K562 (cell line): ENCODE results near the gene BOC. TPM values are rescaled to one million over a fixed set of nuclear protein-coding genes. Genes with fewer than 3 reads are reported as not detected.

Experiments
- ATAC-seq: fragments of 200-7000 bp; cut with Tn5 transposase; 3 replicates; pipeline ENCODE4 v1.9.1; 2020; ENCODE audit warnings: moderate library complexity
- BruUV-seq: library from RNA; stranded (reverse); fragments of 400-500 nt; replicated peaks from 2 replicates; lab custom pipeline; 2021; lab: Mats Ljungman, UMichigan
- CTCF ChIA-PET: fragments of 300-600 bp; formaldehyde crosslinking; extraction: SDS; loops from one replicate; lab custom pipeline; 2021; ENCODE audit warnings: low intra/inter-chr PET ratio; lab: Yijun Ruan, JAX
- POLR2A ChIA-PET: fragments of 300-600, 350-650 bp; sonication (Branson Sonifier 250); formaldehyde crosslinking; extraction: SDS; loops from one replicate; lab custom pipeline; 2021; ENCODE audit warnings: antibody characterized with exemption, inconsistent platforms; lab: Yijun Ruan, JAX
- DNase-seq, 4 experiments: peaks; one replicate each; pipeline versions ENCODE4 v3.0.0 to v3.0.0-alpha.2; 2011 to 2018; ENCODE audit warnings: low spot score in 3 of 4, mixed read lengths in 3 of 4; ENCODE audit errors: extremely low read depth in 1 of 4
- FAIRE-seq: peaks from 2 replicates; lab custom pipeline; 2011; peaks lifted over from hg19 to GRCh38; lab: Jason Lieb, UNC
- H2AFZ ChIP-seq: 2 replicates; pipeline ENCODE4 v1.6.0; 2011; ENCODE audit warnings: low read depth, low read length, control low read depth, inconsistent platforms
- H3K27ac ChIP-seq: fragments of 200-600 bp; 3 replicates; pipeline ENCODE4 v1.8.0; 2011; ENCODE audit warnings: low read depth, mild to moderate bottlenecking, control low read depth, inconsistent platforms, low read length, moderate library complexity, mixed read lengths; ENCODE audit errors: extremely low read depth
- H3K27me3 ChIP-seq, 2 experiments: fragments of 300-600 bp in 1 of 2; 2 replicates in 1 of 2; 3 replicates in 1 of 2; pipeline versions ENCODE4 v1.6.0 to v1.8.0; 2011; ENCODE audit warnings: inconsistent platforms in 2 of 2, low read length in 2 of 2, mild to moderate bottlenecking in 1 of 2, mixed read lengths in 1 of 2, moderate library complexity in 1 of 2; ENCODE audit not compliant: control insufficient read depth in 2 of 2, insufficient read depth in 2 of 2
- H3K36me3 ChIP-seq: fragments of 300-600 bp; 3 replicates; pipeline ENCODE4 v1.8.0; 2011; ENCODE audit warnings: mild to moderate bottlenecking, low read length, inconsistent platforms; ENCODE audit not compliant: control insufficient read depth, insufficient read depth
- H3K4me1 ChIP-seq, 2 experiments: fragments of 200-600 bp in 1 of 2; replicated peaks in 1 of 2; 2 replicates in 1 of 2; 3 replicates in 1 of 2; pipeline versions ENCODE4 v1.5.1 to v1.8.0; 2011; ENCODE audit warnings: inconsistent platforms in 2 of 2, low read length in 2 of 2, mild to moderate bottlenecking in 1 of 2, mixed read lengths in 1 of 2, moderate library complexity in 1 of 2; ENCODE audit not compliant: control insufficient read depth in 2 of 2, insufficient read depth in 2 of 2
- H3K4me2 ChIP-seq: 2 replicates; pipeline ENCODE4 v1.6.1; 2011; ENCODE audit warnings: low read length, control low read depth, inconsistent platforms, mixed read lengths; ENCODE audit not compliant: insufficient read depth
- H3K4me3 ChIP-seq: fragments of 200-600 bp; sonication (generic), shearing (Covaris generic); 2 replicates; pipeline ENCODE4 v1.5.1; 2016; ENCODE audit warnings: control low read depth, inconsistent platforms
- H3K79me2 ChIP-seq: fragments of 200-600 bp; 3 replicates; pipeline ENCODE4 v1.8.0; 2011; ENCODE audit warnings: low read length, inconsistent platforms; ENCODE audit not compliant: control insufficient read depth, insufficient read depth
- H3K9ac ChIP-seq, 2 experiments: 2 replicates each; pipeline versions ENCODE4 v1.6.0 to v1.6.1; 2011; ENCODE audit warnings: low read depth in 2 of 2, low read length in 2 of 2, control low read depth in 1 of 2, inconsistent platforms in 1 of 2, mild to moderate bottlenecking in 1 of 2, mixed read lengths in 1 of 2; ENCODE audit not compliant: insufficient read depth in 1 of 2
- H3K9me1 ChIP-seq: one replicate; pipeline ENCODE4 v1.6.0; 2011; ENCODE audit warnings: inconsistent platforms, mild to moderate bottlenecking, low read length, moderate library complexity; ENCODE audit not compliant: control insufficient read depth, insufficient read depth
- H3K9me3 ChIP-seq: replicated peaks from 2 replicates; pipeline ENCODE4 v1.5.1; 2011; ENCODE audit warnings: low read depth, low read length, inconsistent platforms; ENCODE audit not compliant: control insufficient read depth, insufficient read depth
- H4K20me1 ChIP-seq: replicated peaks from 2 replicates; pipeline ENCODE4 v1.6.1; 2011; ENCODE audit warnings: low read length, inconsistent platforms, mixed read lengths; ENCODE audit not compliant: control insufficient read depth, insufficient read depth
- ARID1B ChIP-seq: fragments of 450-650 bp; IDR thresholded peaks from 2 replicates; pipeline ENCODE4 v1.6.1; 2016; ENCODE audit warnings: antibody characterized with exemption, mild to moderate bottlenecking, inconsistent platforms
- ATF6 ChIP-seq: sonication (generic); formaldehyde crosslinking; IDR thresholded peaks from 2 replicates; pipeline ENCODE4 v1.4.0; 2020; ENCODE audit warnings: mild to moderate bottlenecking, missing genetic modification reagents
- BACH1 ChIP-seq: fragments of 200-800 bp; sonication (Bioruptor generic); IDR thresholded peaks from 2 replicates; pipeline ENCODE4 v1.6.1; 2016; ENCODE audit warnings: missing genetic modification characterization, missing compliant biosample characterization
- CBFA2T3 ChIP-seq: fragments of 450-650 bp; IDR thresholded peaks from 2 replicates; pipeline ENCODE4 v1.6.1; 2017
- ELF1 ChIP-seq: fragments of 200-800 bp; sonication (Bioruptor generic); IDR thresholded peaks from 2 replicates; pipeline ENCODE4 v1.6.1; 2016; ENCODE audit warnings: missing genetic modification characterization, missing compliant biosample characterization
- SRSF7 ChIP-seq: fragments of 200-400 bp; formaldehyde crosslinking; optimal IDR thresholded peaks from 2 replicates; pipeline ENCODE3; 2017; ENCODE audit warnings: mild to moderate bottlenecking, low read depth, low read length
- TAL1 ChIP-seq: fragments of 450-650 bp; IDR thresholded peaks from 2 replicates; pipeline ENCODE4 v1.6.1; 2016; ENCODE audit warnings: mild to moderate bottlenecking
- TCF3 ChIP-seq: sonication (generic); formaldehyde crosslinking; IDR thresholded peaks from 2 replicates; pipeline ENCODE4 v1.4.0; 2020; ENCODE audit warnings: mild to moderate bottlenecking, missing genetic modification reagents
- THAP7 ChIP-seq: fragments of 250-450 bp; sonication (Bioruptor Pico); IDR thresholded peaks from 2 replicates; pipeline ENCODE4 v1.5.0; 2021
- ZNF280B ChIP-seq: fragments of 250-450 bp; sonication (Bioruptor Pico); IDR thresholded peaks from 2 replicates; pipeline ENCODE4 v1.5.1; 2021; ENCODE audit warnings: mild to moderate bottlenecking
- ZNF507 ChIP-seq: conservative IDR thresholded peaks from 2 replicates; pipeline ENCODE4 v1.6.1; 2017; ENCODE audit warnings: missing genetic modification characterization, missing compliant biosample characterization
- WGBS: fragments of 100-300 bp; shearing (Covaris generic); methylation state at CpG from one replicate; pipeline ENCODE4 v1.1.6; 2016; ENCODE audit warnings: low coverage, mixed read lengths; ENCODE audit not compliant: insufficient coverage; ENCODE audit errors: missing lambda C conversion rate; 5-methylcytosine and 5-hydroxymethylcytosine counted together
- in situ Hi-C: fragments of 300-500 bp; cut with MboI; formaldehyde crosslinking; loops from 4 replicates; pipeline ENCODE4 v1.15.0; 2018; ENCODE audit warnings: inconsistent platforms, mixed read lengths
- intact Hi-C: fragments of 100-400 bp; cut with micrococcal nuclease; formaldehyde crosslinking; loops from 2 replicates; pipeline ENCODE4 v1.14.2; 2022
- polyA plus RNA-seq, 8 experiments: library from polyadenylated mRNA; depleted of rRNA in 4 of 8; stranded (reverse) in 5 of 8; unstranded in 3 of 8; fragments of >200 nt; fragmentation: Nextera tagmentation in 2 of 8; fragmentation: Illumina TruSeq in 1 of 8; extraction: Ambion mirVana in 2 of 8; extraction: Trizol in 1 of 8; gene quantifications; 2 replicates each; pipeline versions ENCODE4 v1.2.1 to v1.2.3, GENCODE V29; 2011 to 2014; ENCODE audit warnings: inconsistent platforms in 1 of 8, missing spikeins in 1 of 8
- total RNA-seq, 7 experiments: library from RNA; depleted of rRNA in 6 of 7; stranded (reverse); fragments of >200 nt in 6 of 7; fragmentation: Illumina TruSeq in 2 of 7; extraction: Trizol in 2 of 7; gene quantifications; 2 replicates each; pipeline versions ENCODE4 v1.2.1 to v1.2.3, GENCODE V29; 2011 to 2021; ENCODE audit warnings: low replicate concordance in 1 of 7
- TF ChIP-seq, protein P1 (sequence below): fragments of 450-650 bp; IDR thresholded peaks from 2 replicates; pipeline ENCODE4 v1.6.1; 2014; ENCODE audit warnings: low read depth, mild to moderate bottlenecking, moderate library complexity, borderline replicate concordance
- TF ChIP-seq, protein P2 (sequence below): sonication (generic); formaldehyde crosslinking; IDR thresholded peaks from 2 replicates; pipeline ENCODE4 v1.8.1; 2023; ENCODE audit warnings: mild to moderate bottlenecking, missing genetic modification reagents

BOC gene
- total and polyA plus RNA-seq, 9 of the 15 experiments (the other 6 are each of a cell fraction or from before 2014, with no cell fraction given), result not detected

GRCh38 chr3:113271594-113272384 lies 60.4 kb downstream of the BOC start:
- FAIRE-seq (no peak), ATAC-seq (peak; percentile 21; the same call in 1 of the 3 replicates), DNase-seq (peak in 3 of 4 experiments; percentile 5 to 29 (median 23))
- Histone ChIP-seq H2AFZ (no peak overlapping the region), H3K4me3 (no peak overlapping the region), H3K27me3 (peaks cover 0 to 65% of the 10 kb centered on the region in 2 experiments; a peak in 2 of 5 replicates), H3K4me1 (peaks cover 8 to 14% of the 10 kb centered on the region in 2 experiments; a peak in 4 of 5 replicates), H3K9ac (no peak overlapping the region), H3K9me3 (no peaks in the 10 kb centered on the region), H4K20me1 (no peaks in the 10 kb centered on the region), H3K4me2 (no peak overlapping the region; the same call in 1 of the 2 replicates), H3K27ac (no peak overlapping the region), H3K9me1 (no peaks in the 10 kb centered on the region), H3K36me3 (no peaks in the 10 kb centered on the region), H3K79me2 (no peaks in the 10 kb centered on the region)
- 7% methylated on average over 9 of the region's 9 CpGs for WGBS
- in situ Hi-C loops, result loop anchor here (25.0 kb wide), 1 partner anchor 634 kb away; the partner anchor contains the start of gene CCDC80
- POLR2A ChIA-PET, result interaction anchor here (0.7 kb wide), 1 partner anchor 19 kb away, joined by 3 read pairs; no protein-coding TSS in a partner anchor
- intact Hi-C loops, result no loop called here
- BruUV-seq, result no TSS peak
- CTCF ChIA-PET, result no interaction called here
- TF ChIP-seq, protein P1, sequence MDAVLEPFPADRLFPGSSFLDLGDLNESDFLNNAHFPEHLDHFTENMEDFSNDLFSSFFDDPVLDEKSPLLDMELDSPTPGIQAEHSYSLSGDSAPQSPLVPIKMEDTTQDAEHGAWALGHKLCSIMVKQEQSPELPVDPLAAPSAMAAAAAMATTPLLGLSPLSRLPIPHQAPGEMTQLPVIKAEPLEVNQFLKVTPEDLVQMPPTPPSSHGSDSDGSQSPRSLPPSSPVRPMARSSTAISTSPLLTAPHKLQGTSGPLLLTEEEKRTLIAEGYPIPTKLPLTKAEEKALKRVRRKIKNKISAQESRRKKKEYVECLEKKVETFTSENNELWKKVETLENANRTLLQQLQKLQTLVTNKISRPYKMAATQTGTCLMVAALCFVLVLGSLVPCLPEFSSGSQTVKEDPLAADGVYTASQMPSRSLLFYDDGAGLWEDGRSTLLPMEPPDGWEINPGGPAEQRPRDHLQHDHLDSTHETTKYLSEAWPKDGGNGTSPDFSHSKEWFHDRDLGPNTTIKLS, result no peak
- peak; percentile 44 for TF ChIP-seq TAL1
- TF ChIP-seq ARID1B, result peak; percentile 34
- TF ChIP-seq ZNF280B, result no peak
- peak; percentile 52; the same call in 1 of the 2 replicates for TF ChIP-seq TCF3
- TF ChIP-seq, protein P2, sequence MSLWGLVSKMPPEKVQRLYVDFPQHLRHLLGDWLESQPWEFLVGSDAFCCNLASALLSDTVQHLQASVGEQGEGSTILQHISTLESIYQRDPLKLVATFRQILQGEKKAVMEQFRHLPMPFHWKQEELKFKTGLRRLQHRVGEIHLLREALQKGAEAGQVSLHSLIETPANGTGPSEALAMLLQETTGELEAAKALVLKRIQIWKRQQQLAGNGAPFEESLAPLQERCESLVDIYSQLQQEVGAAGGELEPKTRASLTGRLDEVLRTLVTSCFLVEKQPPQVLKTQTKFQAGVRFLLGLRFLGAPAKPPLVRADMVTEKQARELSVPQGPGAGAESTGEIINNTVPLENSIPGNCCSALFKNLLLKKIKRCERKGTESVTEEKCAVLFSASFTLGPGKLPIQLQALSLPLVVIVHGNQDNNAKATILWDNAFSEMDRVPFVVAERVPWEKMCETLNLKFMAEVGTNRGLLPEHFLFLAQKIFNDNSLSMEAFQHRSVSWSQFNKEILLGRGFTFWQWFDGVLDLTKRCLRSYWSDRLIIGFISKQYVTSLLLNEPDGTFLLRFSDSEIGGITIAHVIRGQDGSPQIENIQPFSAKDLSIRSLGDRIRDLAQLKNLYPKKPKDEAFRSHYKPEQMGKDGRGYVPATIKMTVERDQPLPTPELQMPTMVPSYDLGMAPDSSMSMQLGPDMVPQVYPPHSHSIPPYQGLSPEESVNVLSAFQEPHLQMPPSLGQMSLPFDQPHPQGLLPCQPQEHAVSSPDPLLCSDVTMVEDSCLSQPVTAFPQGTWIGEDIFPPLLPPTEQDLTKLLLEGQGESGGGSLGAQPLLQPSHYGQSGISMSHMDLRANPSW (CRISPR knock-in tag), result no peak
- TF ChIP-seq ZNF507 (tag), result no peak
- no peak for TF ChIP-seq SRSF7
- peak; percentile 60 for TF ChIP-seq CBFA2T3
- no peak for TF ChIP-seq ELF1
- no peak for TF ChIP-seq BACH1 (tag)
- TF ChIP-seq THAP7 (CRISPR knock-in tag), result no peak
- TF ChIP-seq ATF6 (CRISPR knock-in tag), result no peak
